ENCODE data around the gene BNIP2.

- no peak for TF ChIP-seq CTCF (IDR thresholded peaks at IDR 0.05; ENCODE audit: insufficient read depth, low read length)
- TF ChIP-seq POLR2AphosphoS5 (IDR thresholded peaks at IDR 0.05; ENCODE audit: low read depth): no peak
Measured at GRCh38 chr15:59699810-59700431, 10.8 kb upstream of the BNIP2 start.
